IMR-90 (cell line): ENCODE data around the gene STAU1. TPM values are rescaled to one million over a fixed set of nuclear protein-coding genes. Genes with fewer than 3 reads are reported as not detected.
A peak's percentile ranks its signal among the peaks of the same experiment; 100 is the strongest.

Experiments
- ATAC-seq: fragments of 200-7000 bp; cut with Tn5 transposase; 2 replicates; pipeline ENCODE4 v1.9.1; 2020; ENCODE audit warnings: low read depth, mild to moderate bottlenecking, moderate library complexity
- BruUV-seq: library from RNA; stranded (reverse); fragments of 400-500 nt; replicated peaks from 2 replicates; lab custom pipeline; 2021; lab: Mats Ljungman, UMichigan
- CTCF ChIA-PET: fragments of 300-600 bp; formaldehyde crosslinking; extraction: SDS; loops from one replicate; lab custom pipeline; 2021; ENCODE audit warnings: antibody characterized with exemption; lab: Yijun Ruan, JAX
- POLR2A ChIA-PET: fragments of 300-600 bp; sonication (Branson Sonifier 250); formaldehyde crosslinking; loops from one replicate; lab custom pipeline; 2022; ENCODE audit warnings: antibody characterized with exemption; ENCODE audit not compliant: unreplicated experiment; lab: Charles Lee
- DNase-seq: peaks from one replicate; pipeline ENCODE4 v3.0.0; 2013
- H2AFZ ChIP-seq: replicated peaks from 2 replicates; pipeline ENCODE3; 2013; ENCODE audit warnings: low read length, mild to moderate bottlenecking; ENCODE audit not compliant: poor library complexity
- H2AK5ac ChIP-seq: 2 replicates; pipeline ENCODE4 v1.6.1; 2013; ENCODE audit warnings: low read depth, low read length, inconsistent platforms
- H2AK9ac ChIP-seq: replicated peaks from 2 replicates; pipeline ENCODE3; 2013; ENCODE audit warnings: mild to moderate bottlenecking, low read depth, low read length, moderate library complexity; ENCODE audit not compliant: poor library complexity
- H2BK120ac ChIP-seq: 2 replicates; pipeline ENCODE4 v1.6.1; 2013; ENCODE audit warnings: low read depth, low read length, inconsistent platforms
- H2BK15ac ChIP-seq: 3 replicates; pipeline ENCODE4 v1.6.1; 2013; ENCODE audit warnings: low read depth, low read length, inconsistent platforms
- H2BK20ac ChIP-seq: 2 replicates; pipeline ENCODE4 v1.6.1; 2013; ENCODE audit warnings: low read depth, mild to moderate bottlenecking, inconsistent platforms, low read length, moderate library complexity
- H2BK5ac ChIP-seq: 2 replicates; pipeline ENCODE4 v1.6.1; 2013; ENCODE audit warnings: mild to moderate bottlenecking, low read depth, low read length, inconsistent platforms; ENCODE audit not compliant: poor library complexity, severe bottlenecking
- H3K14ac ChIP-seq: replicated peaks from 2 replicates; pipeline ENCODE4 v1.6.1; 2013; ENCODE audit warnings: low read depth, low read length, inconsistent platforms
- H3K18ac ChIP-seq: 2 replicates; pipeline ENCODE4 v1.6.1; 2013; ENCODE audit warnings: low read depth, low read length, control low read depth
- H3K23ac ChIP-seq: 2 replicates; pipeline ENCODE4 v1.6.1; 2013; ENCODE audit warnings: low read depth, low read length, inconsistent platforms
- H3K27ac ChIP-seq: 2 replicates; pipeline ENCODE4 v1.5.1; 2013; ENCODE audit warnings: mild to moderate bottlenecking, control low read depth, low read length; ENCODE audit not compliant: insufficient read depth
- H3K27me3 ChIP-seq: 2 replicates; pipeline ENCODE4 v1.6.1; 2013; ENCODE audit warnings: low read length; ENCODE audit not compliant: control insufficient read depth, insufficient read depth
- H3K36me3 ChIP-seq: 2 replicates; pipeline ENCODE4 v1.6.1; 2013; ENCODE audit warnings: low read length, mixed read lengths; ENCODE audit not compliant: control insufficient read depth, insufficient read depth
- H3K4ac ChIP-seq: 2 replicates; pipeline ENCODE4 v1.6.1; 2013; ENCODE audit warnings: low read depth, low read length, inconsistent platforms
- H3K4me1 ChIP-seq: 2 replicates; pipeline ENCODE4 v1.6.1; 2013; ENCODE audit warnings: low read length, mixed read lengths; ENCODE audit not compliant: control insufficient read depth, insufficient read depth
- H3K4me2 ChIP-seq: 2 replicates; pipeline ENCODE4 v1.6.1; 2013; ENCODE audit warnings: low read depth, mild to moderate bottlenecking, control low read depth, low read length, moderate library complexity
- H3K4me3 ChIP-seq: 2 replicates; pipeline ENCODE4 v1.5.1; 2013; ENCODE audit warnings: low read depth, mild to moderate bottlenecking, control low read depth, low read length, moderate library complexity; ENCODE audit not compliant: insufficient read depth
- H3K56ac ChIP-seq: 2 replicates; pipeline ENCODE4 v1.6.1; 2013; ENCODE audit warnings: low read length, inconsistent platforms; ENCODE audit not compliant: insufficient read depth; ENCODE audit errors: extremely low read depth
- H3K79me1 ChIP-seq, 2 experiments: 2 replicates each; pipeline ENCODE4 v1.6.1; 2013; ENCODE audit warnings: low read length in 2 of 2, inconsistent platforms in 1 of 2, low read depth in 1 of 2
- H3K9ac ChIP-seq: 2 replicates; pipeline ENCODE4 v1.6.1; 2013; ENCODE audit warnings: low read depth, low read length, control low read depth
- H3K9me1 ChIP-seq: 2 replicates; pipeline ENCODE4 v1.6.1; 2013; ENCODE audit warnings: low read length, inconsistent platforms; ENCODE audit not compliant: insufficient read depth
- H3K9me3 ChIP-seq: 2 replicates; pipeline ENCODE4 v1.6.1; 2013; ENCODE audit warnings: low read length; ENCODE audit not compliant: control insufficient read depth, insufficient read depth
- H4K20me1 ChIP-seq: 2 replicates; pipeline ENCODE4 v1.6.1; 2013; ENCODE audit warnings: low read length, inconsistent platforms; ENCODE audit not compliant: insufficient read depth
- H4K5ac ChIP-seq: 2 replicates; pipeline ENCODE4 v1.6.1; 2013; ENCODE audit warnings: mild to moderate bottlenecking, low read depth, low read length, control low read depth
- H4K8ac ChIP-seq, 2 experiments: 2 replicates each; pipeline ENCODE4 v1.6.1; 2013; ENCODE audit warnings: low read depth in 2 of 2, low read length in 2 of 2, control low read depth in 1 of 2, inconsistent platforms in 1 of 2
- H4K91ac ChIP-seq: 2 replicates; pipeline ENCODE4 v1.6.1; 2013; ENCODE audit warnings: low read depth, low read length, inconsistent platforms; ENCODE audit not compliant: insufficient read depth
- CEBPB ChIP-seq: IDR thresholded peaks from 2 replicates; pipeline ENCODE4 v1.6.1; 2012; ENCODE audit warnings: low read depth, low read length, improper control_type of control experiment
- CHD1 ChIP-seq: IDR thresholded peaks from 2 replicates; pipeline ENCODE4 v1.6.1; 2012; ENCODE audit warnings: low read depth, low read length, improper control_type of control experiment
- FOS ChIP-seq: fragments of 150-350 bp; IDR thresholded peaks from 2 replicates; pipeline ENCODE4 v1.6.1; 2016; ENCODE audit warnings: low read depth, low read length
- MAZ ChIP-seq: IDR thresholded peaks from 2 replicates; pipeline ENCODE4 v1.6.1; 2012; ENCODE audit warnings: low read depth, mild to moderate bottlenecking, low read length, improper control_type of control experiment, moderate library complexity, borderline replicate concordance
- NFE2L2 ChIP-seq: fragments of 150-350 bp; IDR thresholded peaks from 2 replicates; pipeline ENCODE4 v1.6.1; 2016; ENCODE audit warnings: low read depth, mild to moderate bottlenecking, low read length
- WGBS, 2 experiments: methylation state at CpG; one replicate each; pipeline versions ENCODE4 v1.1.5 to v1.1.7; 2013; ENCODE audit warnings: missing lambda C conversion rate in 2 of 2; ENCODE audit not compliant: insufficient read length in 1 of 2; ENCODE audit errors: extremely low coverage in 2 of 2; 5-methylcytosine and 5-hydroxymethylcytosine counted together
- dilution Hi-C: fragments of 300-500 bp; cut with HindIII; formaldehyde crosslinking; loops from one replicate; pipeline ENCODE4 v1.14.3; 2018; ENCODE audit warnings: low sequenced_read_pairs; ENCODE audit not compliant: unreplicated experiment
- in situ Hi-C: fragments of 300-500 bp; cut with MboI; formaldehyde crosslinking; loops from 3 replicates; pipeline ENCODE4 v1.14.3; 2019; ENCODE audit warnings: low sequenced_read_pairs, inconsistent platforms, mixed read lengths
- intact Hi-C: fragments of 100-400 bp; cut with micrococcal nuclease; formaldehyde crosslinking; loops from 2 replicates; pipeline ENCODE4 v1.10.0; 2022
- polyA plus RNA-seq, 3 experiments: library from polyadenylated mRNA; depleted of rRNA; stranded (reverse); fragments of >200 nt; gene quantifications; 2 replicates each; pipeline ENCODE4 v1.2.3, GENCODE V29; 2012; ENCODE audit warnings: low replicate concordance in 1 of 3
- total RNA-seq: library from RNA; depleted of rRNA; stranded (reverse); fragments of >200 nt; gene quantifications from 2 replicates; pipeline ENCODE4 v1.2.3, GENCODE V29; 2012
- TF ChIP-seq, protein P1 (sequence below): fragments of 150-350 bp; IDR thresholded peaks from 2 replicates; pipeline ENCODE4 v1.6.1; 2016; ENCODE audit warnings: low read depth, mild to moderate bottlenecking, low read length, moderate library complexity, borderline replicate concordance

STAU1 gene
- total and polyA plus RNA-seq, 2 of the 4 experiments (the other 2 are of a cell fraction), result 35.3 to 50.3 TPM

DNA sequence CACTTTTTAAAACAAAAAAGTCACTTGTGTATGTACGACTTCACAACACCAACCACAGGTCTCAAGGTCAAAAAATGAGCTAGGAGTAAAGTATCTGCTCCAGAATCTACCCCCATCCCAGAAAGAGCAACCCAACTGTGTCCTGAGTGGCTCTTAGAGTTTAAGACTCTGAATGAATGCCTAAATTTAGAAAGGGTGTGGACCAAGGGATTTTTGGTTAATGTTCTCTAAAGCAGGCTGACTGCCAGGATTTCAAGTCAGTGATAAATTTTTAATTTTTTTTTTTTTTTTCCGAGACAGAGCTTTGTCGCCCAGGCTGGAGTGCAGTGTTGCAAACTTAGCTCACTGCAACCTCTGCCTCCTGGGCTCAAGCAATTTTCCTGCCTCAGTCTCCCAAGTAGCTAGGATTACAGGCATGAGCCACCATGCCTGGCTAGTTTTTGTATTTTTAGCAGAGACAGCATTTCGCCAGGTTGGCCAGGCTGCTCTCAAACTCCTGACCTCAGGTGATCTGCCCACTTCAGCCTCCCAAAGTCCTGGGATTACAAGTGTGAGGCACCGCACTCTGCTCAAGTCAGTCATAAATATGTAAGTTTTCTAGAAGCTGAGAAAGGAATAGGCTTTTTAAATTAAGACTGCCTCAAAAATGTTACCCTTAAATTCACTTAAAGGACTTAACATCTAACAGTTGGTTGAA lies 20.2 kb downstream of the STAU1 start:
- no CpG with 5 or more reads among the region's 5 CpGs for WGBS, 2 experiments
- CTCF ChIA-PET, result interaction anchor here (0.6 to 1.1 kb wide), 3 partner anchors 13 to 50 kb away, joined by 3 to 4 read pairs (median 3); no protein-coding TSS in a partner anchor
- H4K20me1 ChIP-seq, result peaks cover 44% of the 10 kb centered on the region

More for the DNA sequence above, 20.2 kb downstream of the STAU1 start:
- Histone ChIP-seq H2BK5ac (no peak overlapping the region), H2BK20ac (no peak overlapping the region), H3K18ac (no peak overlapping the region), H2BK120ac (no peak overlapping the region), H3K56ac (no peak overlapping the region), H4K8ac (no peak overlapping the region), H2BK15ac (no peak overlapping the region), H3K23ac (no peak overlapping the region), H2AFZ (no peak overlapping the region), H3K4me2 (peak overlapping the region; percentile 63), H3K4ac (no peak overlapping the region), H3K14ac (no peak overlapping the region), H3K9me3 (no peaks in the 10 kb centered on the region), H3K9me1 (peaks cover 2% of the 10 kb centered on the region), H2AK5ac (no peak overlapping the region), H3K36me3 (peaks cover 17% of the 10 kb centered on the region), H3K4me1 (peaks cover 3% of the 10 kb centered on the region; the same call in 1 of the 2 replicates), H4K5ac (no peak overlapping the region), H3K4me3 (no peak overlapping the region), H2AK9ac (no peak overlapping the region), H3K9ac (no peak overlapping the region; the same call in 1 of the 2 replicates), H3K27ac (no peak overlapping the region), H3K79me1 (peaks cover 39 to 79% of the 10 kb centered on the region in 2 experiments), H3K27me3 (no peaks in the 10 kb centered on the region), H4K91ac (no peak overlapping the region)
- no TSS peak for BruUV-seq
- in situ Hi-C loops (no loop called here), dilution Hi-C loops (no loop called here), intact Hi-C loops (loop anchor here (2.0 kb wide), 1 partner anchor 19 kb away; no protein-coding TSS in a partner anchor)
- ATAC-seq (peak; percentile 79), DNase-seq (peak; percentile 31)
- no peak for TF ChIP-seq CHD1
- no peak for TF ChIP-seq MAZ
- no peak for TF ChIP-seq CEBPB
- TF ChIP-seq, protein P1, sequence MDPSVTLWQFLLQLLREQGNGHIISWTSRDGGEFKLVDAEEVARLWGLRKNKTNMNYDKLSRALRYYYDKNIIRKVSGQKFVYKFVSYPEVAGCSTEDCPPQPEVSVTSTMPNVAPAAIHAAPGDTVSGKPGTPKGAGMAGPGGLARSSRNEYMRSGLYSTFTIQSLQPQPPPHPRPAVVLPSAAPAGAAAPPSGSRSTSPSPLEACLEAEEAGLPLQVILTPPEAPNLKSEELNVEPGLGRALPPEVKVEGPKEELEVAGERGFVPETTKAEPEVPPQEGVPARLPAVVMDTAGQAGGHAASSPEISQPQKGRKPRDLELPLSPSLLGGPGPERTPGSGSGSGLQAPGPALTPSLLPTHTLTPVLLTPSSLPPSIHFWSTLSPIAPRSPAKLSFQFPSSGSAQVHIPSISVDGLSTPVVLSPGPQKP, result no peak
- no peak for TF ChIP-seq FOS
- no peak for TF ChIP-seq NFE2L2
- POLR2A ChIA-PET, result interaction anchor here (0.7 kb wide), 1 partner anchor 557 kb away, joined by 6 read pairs; no protein-coding TSS in a partner anchor
